ENCODE results near the gene MAST2. TPM values are rescaled to one million over a fixed set of nuclear protein-coding genes. Genes with fewer than 3 reads are reported as not detected.

Gene MAST2
- total RNA-seq, 1 experiment from 2014 or later: 77.0 TPM

DNA sequence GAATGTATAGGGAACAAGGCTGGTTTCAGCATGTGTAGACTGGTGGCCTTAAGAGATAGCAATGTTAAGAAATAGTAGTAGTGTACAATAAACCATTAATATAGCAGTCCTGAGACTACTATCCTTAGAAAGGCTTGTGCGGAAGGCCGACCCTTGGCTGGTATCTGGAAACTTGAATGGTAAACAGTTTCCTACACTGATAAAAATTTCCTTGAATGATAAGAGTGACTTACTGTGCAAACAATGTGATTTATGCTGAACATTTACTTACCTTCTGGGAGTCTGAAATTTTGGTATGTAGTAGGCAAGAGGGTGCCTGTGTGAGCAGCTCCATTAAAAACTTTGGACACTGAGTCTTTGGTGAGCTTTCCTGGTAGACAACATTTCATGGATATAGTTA, 44.7 kb downstream of the MAST2 start:
- TF ChIP-seq POLR2AphosphoS5 (IDR thresholded peaks at IDR 0.05; ENCODE audit: low read depth, low read length) (no peak), TCF7L2 (IDR thresholded peaks at IDR 0.05; ENCODE audit: low read depth, low read length) (no peak), SIN3A (IDR thresholded peaks at IDR 0.05; ENCODE audit: borderline replicate concordance, insufficient read depth, low read depth, low read length) (no peak)
- TF ChIP-seq, protein P1, sequence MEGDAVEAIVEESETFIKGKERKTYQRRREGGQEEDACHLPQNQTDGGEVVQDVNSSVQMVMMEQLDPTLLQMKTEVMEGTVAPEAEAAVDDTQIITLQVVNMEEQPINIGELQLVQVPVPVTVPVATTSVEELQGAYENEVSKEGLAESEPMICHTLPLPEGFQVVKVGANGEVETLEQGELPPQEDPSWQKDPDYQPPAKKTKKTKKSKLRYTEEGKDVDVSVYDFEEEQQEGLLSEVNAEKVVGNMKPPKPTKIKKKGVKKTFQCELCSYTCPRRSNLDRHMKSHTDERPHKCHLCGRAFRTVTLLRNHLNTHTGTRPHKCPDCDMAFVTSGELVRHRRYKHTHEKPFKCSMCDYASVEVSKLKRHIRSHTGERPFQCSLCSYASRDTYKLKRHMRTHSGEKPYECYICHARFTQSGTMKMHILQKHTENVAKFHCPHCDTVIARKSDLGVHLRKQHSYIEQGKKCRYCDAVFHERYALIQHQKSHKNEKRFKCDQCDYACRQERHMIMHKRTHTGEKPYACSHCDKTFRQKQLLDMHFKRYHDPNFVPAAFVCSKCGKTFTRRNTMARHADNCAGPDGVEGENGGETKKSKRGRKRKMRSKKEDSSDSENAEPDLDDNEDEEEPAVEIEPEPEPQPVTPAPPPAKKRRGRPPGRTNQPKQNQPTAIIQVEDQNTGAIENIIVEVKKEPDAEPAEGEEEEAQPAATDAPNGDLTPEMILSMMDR (IDR thresholded peaks at IDR 0.05): no peak
- TF ChIP-seq, protein P2, sequence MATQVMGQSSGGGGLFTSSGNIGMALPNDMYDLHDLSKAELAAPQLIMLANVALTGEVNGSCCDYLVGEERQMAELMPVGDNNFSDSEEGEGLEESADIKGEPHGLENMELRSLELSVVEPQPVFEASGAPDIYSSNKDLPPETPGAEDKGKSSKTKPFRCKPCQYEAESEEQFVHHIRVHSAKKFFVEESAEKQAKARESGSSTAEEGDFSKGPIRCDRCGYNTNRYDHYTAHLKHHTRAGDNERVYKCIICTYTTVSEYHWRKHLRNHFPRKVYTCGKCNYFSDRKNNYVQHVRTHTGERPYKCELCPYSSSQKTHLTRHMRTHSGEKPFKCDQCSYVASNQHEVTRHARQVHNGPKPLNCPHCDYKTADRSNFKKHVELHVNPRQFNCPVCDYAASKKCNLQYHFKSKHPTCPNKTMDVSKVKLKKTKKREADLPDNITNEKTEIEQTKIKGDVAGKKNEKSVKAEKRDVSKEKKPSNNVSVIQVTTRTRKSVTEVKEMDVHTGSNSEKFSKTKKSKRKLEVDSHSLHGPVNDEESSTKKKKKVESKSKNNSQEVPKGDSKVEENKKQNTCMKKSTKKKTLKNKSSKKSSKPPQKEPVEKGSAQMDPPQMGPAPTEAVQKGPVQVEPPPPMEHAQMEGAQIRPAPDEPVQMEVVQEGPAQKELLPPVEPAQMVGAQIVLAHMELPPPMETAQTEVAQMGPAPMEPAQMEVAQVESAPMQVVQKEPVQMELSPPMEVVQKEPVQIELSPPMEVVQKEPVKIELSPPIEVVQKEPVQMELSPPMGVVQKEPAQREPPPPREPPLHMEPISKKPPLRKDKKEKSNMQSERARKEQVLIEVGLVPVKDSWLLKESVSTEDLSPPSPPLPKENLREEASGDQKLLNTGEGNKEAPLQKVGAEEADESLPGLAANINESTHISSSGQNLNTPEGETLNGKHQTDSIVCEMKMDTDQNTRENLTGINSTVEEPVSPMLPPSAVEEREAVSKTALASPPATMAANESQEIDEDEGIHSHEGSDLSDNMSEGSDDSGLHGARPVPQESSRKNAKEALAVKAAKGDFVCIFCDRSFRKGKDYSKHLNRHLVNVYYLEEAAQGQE (IDR thresholded peaks at IDR 0.05; ENCODE audit: insufficient read depth in 1 of 2, low read depth in 2 of 2, low read length in 1 of 2): no peak
- no peaks in the 10 kb centered on the region for H3K27me3 ChIP-seq (ENCODE audit: control insufficient read depth, insufficient read depth, low read length)

DNA sequence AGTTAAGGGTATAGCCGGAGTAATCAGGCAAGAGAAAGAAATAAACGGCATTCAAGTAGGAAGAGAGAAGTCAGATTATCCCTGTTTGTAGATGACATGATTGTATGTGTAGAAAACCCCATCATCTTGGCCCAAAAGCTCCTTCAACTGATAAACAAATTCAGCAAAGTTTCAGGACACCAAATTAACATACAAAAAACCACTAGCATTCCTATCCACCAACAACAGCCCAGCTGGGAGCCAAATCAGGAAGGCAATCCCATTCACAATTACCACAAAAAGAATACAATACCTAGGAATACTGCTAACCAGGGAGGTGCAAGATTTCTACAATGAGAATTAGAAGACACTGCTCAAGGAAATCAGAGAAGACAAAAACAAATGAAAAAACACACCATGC, 45.3 kb downstream of the MAST2 start:
- BruUV-seq (replicated peaks): no TSS peak
- H3K36me3 ChIP-seq (ENCODE audit: control insufficient read depth, insufficient read depth, low read length): no peaks in the 10 kb centered on the region
- TF ChIP-seq, protein P1 (IDR thresholded peaks at IDR 0.05): no peak
- TF ChIP-seq POLR2AphosphoS5 (IDR thresholded peaks at IDR 0.05; ENCODE audit: low read depth, low read length) (no peak), TCF7L2 (IDR thresholded peaks at IDR 0.05; ENCODE audit: low read depth, low read length) (no peak), SIN3A (IDR thresholded peaks at IDR 0.05; ENCODE audit: borderline replicate concordance, insufficient read depth, low read depth, low read length) (no peak)
- TF ChIP-seq, protein P2 (IDR thresholded peaks at IDR 0.05; ENCODE audit: insufficient read depth in 1 of 2, low read depth in 2 of 2, low read length in 1 of 2): no peak
- intact Hi-C loops (cut with micrococcal nuclease; ENCODE audit: unreplicated experiment) (no loop called here), in situ Hi-C loops (cut with HindIII; ENCODE audit: low pct_unique_long_range_greater_than_20kb, low sequenced_read_pairs) (no loop called here)
- H3K9me3 ChIP-seq (ENCODE audit: control insufficient read depth, insufficient read depth, low read depth, low read length): no peaks in the 10 kb centered on the region
- POLR2A ChIA-PET: no interaction called here
- CTCF ChIA-PET: no interaction called here
- H3K4me3 ChIP-seq (ENCODE audit: low read depth in 2 of 2, low read length in 2 of 2): no peak overlapping the region
- DNase-seq (ENCODE audit: low read depth, low spot score) (no peak), ATAC-seq (no peak)
- H3K27me3 ChIP-seq (ENCODE audit: control insufficient read depth, insufficient read depth, low read length): no peaks in the 10 kb centered on the region
- H3K4me1 ChIP-seq (ENCODE audit: control insufficient read depth, insufficient read depth, low read length): no peaks in the 10 kb centered on the region
- H3K27ac ChIP-seq (ENCODE audit: low read length): no peak overlapping the region

More for the DNA sequence above, 44.7 kb downstream of the MAST2 start:
- Histone ChIP-seq H3K4me3 (ENCODE audit: low read depth in 2 of 2, low read length in 2 of 2) (no peak overlapping the region), H3K4me1 (ENCODE audit: control insufficient read depth, insufficient read depth, low read length) (no peaks in the 10 kb centered on the region), H3K27ac (ENCODE audit: low read length) (no peak overlapping the region), H3K9me3 (ENCODE audit: control insufficient read depth, insufficient read depth, low read depth, low read length) (no peaks in the 10 kb centered on the region), H3K36me3 (ENCODE audit: control insufficient read depth, insufficient read depth, low read length) (no peaks in the 10 kb centered on the region)
- DNase-seq (ENCODE audit: low read depth, low spot score): no peak
- BruUV-seq (replicated peaks): no TSS peak
- in situ Hi-C loops (cut with HindIII; ENCODE audit: low pct_unique_long_range_greater_than_20kb, low sequenced_read_pairs) (no loop called here), intact Hi-C loops (cut with micrococcal nuclease; ENCODE audit: unreplicated experiment) (no loop called here)
- ATAC-seq: no peak
- ChIA-PET POLR2A (no interaction called here), CTCF (no interaction called here)
